NCI-H1694 treated with DMSO at 0.1 percent for 48 hours (cell line): ENCODE data around the gene CLEC18C.
"Not testable (repeated sequence)": the region's sequence is repeated elsewhere in the genome, so short reads cannot be mapped to it uniquely, and the experiment has no call there.

Experiments
- DNase-seq: peaks from one replicate; lab custom pipeline; 2025; lab: John Stamatoyannopoulos, UW

CLEC18C gene

GRCh38 chr16:70218586-70218985, 45.0 kb downstream of the CLEC18C start:
- not testable (repeated sequence) for DNase-seq

GRCh38 chr16:70222574-70222973, 49.0 kb downstream of the CLEC18C start:
- DNase-seq = not testable (repeated sequence)

GRCh38 chr16:70223216-70223615, 49.6 kb downstream of the CLEC18C start:
- DNase-seq = not testable (repeated sequence)

GRCh38 chr16:70223971-70224513, 50.5 kb downstream of the CLEC18C start:
- not testable (repeated sequence) for DNase-seq

- DNase-seq = not testable (repeated sequence)
Measured at GRCh38 chr16:70224645-70225044, 51.1 kb downstream of the CLEC18C start.

GRCh38 chr16:70225430-70225829, 51.8 kb downstream of the CLEC18C start:
- DNase-seq = not testable (repeated sequence)

- not testable (repeated sequence) for DNase-seq
Measured at GRCh38 chr16:70226024-70226423, 52.4 kb downstream of the CLEC18C start.

- DNase-seq = not testable (repeated sequence)
Measured at GRCh38 chr16:70231831-70232230, 58.2 kb downstream of the CLEC18C start.
